GM19463 (cell line): ENCODE measurements around the gene TRIM59.
A peak's percentile ranks its signal among the peaks of the same experiment; 100 is the strongest.

ENCODE experiments used
- ATAC-seq: cut with Tn5 transposase; IDR thresholded peaks from one replicate; pipeline ENCODE4 v1.9.1; 2021; ENCODE audit warnings: mild to moderate bottlenecking, moderate library complexity; ENCODE audit not compliant: unreplicated experiment

TRIM59 gene, protein sequence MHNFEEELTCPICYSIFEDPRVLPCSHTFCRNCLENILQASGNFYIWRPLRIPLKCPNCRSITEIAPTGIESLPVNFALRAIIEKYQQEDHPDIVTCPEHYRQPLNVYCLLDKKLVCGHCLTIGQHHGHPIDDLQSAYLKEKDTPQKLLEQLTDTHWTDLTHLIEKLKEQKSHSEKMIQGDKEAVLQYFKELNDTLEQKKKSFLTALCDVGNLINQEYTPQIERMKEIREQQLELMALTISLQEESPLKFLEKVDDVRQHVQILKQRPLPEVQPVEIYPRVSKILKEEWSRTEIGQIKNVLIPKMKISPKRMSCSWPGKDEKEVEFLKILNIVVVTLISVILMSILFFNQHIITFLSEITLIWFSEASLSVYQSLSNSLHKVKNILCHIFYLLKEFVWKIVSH

DNA sequence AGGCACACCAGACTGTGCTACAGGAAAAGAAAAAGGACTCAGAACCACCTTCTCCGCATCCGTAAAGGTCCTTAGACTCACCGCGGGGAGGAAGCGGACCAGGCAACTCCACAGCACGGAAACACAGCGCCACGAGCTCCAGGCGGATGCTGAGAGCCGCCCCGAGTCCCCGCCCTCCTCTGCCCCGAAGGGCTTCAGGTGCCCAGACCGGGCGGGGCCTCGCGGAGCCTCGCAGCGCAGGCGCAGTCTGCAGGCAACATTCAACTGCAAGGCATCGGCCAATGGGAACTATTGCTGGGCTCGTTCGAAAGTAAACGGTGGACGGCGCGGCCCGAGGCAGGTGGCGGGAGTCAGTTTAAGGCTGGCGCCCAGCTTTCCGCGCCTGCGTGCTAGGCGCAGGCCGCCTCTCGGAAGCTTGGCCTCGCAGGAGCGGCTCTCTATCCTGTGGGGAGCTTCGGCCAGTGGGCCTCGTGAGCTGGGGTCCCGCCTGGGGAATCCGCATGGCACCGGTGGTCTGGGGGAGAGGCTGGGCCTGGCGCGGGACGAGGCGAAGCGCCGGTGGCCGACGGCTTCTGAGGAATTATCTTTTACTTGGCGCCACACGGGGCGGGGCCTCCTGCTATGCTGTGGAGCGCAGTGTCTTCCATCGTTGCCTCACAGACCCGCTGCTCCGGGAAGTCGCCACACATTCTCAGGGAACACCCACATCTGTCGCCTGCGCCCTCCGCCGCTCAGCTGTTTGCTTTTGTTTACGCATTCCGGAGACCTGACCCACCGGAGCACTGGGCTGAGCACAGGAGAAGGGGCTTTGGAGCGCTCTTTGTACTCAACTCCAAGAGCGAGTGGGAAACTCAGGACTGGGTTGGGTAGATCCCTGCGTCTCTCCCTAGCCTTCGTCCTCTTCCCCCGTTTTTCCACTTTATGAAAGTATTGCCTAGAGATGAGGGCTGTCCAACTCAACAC is at the start of gene TRIM59:
Gene TRIM59, minus strand, starts transcription at position 151 of the 963 bp plus-strand sequence. CDS start 10,603 bp downstream, outside the sequence.
- ATAC-seq = peak; percentile 94

DNA sequence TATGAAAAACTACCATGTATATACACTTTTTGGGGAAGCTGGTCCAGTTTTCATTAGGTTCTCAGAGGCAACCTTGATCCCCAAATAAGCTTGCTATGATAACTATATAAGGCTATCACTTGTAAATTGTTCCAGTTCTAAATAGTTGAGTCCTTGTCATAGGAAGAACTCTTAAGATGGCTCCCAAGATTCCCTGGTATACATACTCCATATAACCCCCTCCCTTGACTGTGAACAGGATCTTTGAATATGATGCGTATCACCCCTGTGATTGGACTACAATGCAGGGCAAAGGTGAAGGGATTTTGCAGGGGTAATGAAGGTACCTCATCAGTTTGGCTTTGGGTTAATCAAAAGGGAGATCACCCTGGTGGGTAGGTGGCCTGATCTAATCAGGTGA is 48.6 kb upstream of the TRIM59 start:
- ATAC-seq = no peak

DNA sequence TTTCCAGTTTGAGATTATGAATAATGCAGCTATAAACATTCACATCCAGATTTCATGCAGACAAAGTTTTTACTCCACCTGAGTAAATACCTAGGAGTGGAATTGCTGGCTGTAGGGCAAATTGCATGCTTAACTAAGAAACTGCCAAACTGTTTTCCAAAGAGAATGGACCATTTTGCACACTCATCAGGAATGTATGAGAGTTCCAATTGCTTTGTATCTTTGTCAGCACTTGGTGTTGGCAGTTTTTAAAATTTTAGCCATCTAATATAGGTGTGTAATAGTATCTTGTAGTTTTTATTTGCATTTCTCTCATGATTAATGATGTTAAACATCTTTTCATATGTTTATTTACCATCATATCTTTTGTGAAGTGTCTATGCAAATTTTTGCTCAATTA is 40.6 kb upstream of the TRIM59 start:
- ATAC-seq = no peak

DNA sequence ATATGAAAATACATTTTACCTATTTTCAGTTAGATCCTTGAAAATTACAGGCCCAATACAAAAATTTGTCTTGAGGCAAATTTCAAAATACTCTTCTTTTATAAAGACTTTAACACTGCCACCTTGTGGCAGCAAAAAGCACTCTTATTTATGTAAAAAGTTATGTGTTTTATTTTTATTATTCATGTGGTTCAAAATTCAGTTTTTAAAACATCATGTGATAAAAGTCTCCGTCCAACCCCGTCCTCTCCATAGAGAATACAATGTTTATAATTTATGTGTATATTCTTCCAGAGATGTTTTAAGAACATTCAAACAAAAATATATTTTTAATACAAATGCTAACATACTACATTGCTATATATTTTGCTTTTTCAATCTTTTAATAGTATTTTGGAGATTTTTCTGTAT is 36.9 kb upstream of the TRIM59 start:
- no peak for ATAC-seq

DNA sequence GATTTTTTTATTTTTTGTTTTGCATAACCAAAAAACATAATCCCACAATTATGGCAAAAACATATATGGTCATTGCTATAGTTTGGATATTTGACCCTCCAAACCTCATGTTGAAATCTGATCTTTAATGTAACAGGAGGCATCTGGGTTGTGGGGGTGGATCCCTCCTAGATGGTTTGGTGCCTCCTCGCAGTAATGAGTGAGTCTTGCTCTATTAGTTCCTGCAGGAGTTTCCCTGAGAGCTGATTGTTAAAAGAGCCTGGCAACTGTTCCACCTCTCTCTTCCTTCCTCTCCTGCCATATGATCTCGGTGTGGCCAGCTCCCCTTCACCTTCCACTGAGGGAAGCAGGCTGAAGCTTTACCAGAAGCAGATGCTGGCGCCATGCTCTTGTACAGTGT is 33.2 kb upstream of the TRIM59 start:
- ATAC-seq = no peak

DNA sequence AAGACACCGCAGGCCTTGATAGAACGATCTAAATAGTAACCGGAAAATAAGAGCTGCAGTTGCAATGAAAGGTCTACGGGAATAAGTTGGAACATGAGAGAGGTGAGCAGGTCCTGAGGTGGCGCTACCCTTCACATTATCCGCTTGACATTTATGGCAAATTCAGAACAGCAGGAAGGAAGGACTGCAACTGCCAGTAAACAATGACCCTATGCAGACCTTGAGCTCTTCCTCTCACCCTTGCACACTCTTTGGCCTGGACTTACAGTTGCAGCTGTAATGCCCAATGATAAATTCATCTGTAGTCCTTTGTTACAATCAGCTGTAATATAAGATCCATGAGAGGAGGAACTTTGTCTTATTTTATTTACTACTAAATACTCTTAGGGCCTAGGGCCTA is 32.3 kb upstream of the TRIM59 start:
- ATAC-seq = no peak

DNA sequence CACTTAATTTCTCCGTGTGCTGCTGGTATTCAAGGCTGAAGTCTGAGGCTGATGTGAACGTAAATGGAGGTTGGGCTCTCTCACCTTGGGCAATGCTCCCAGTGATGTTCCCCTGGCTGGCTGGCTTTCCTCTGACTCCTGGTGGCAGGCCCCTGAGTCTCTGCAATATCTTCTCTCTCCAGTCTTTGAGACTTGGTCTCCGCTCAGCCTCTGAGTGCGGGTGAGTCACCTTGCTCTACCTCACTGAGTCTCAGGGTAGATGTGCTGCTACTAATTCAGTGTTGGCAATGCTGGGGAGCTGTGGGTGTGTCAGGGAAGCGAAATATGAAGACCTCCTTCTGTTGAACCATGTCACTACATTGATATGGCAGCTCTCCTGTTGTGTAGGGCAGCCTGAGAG is 31.3 kb upstream of the TRIM59 start:
- ATAC-seq = no peak

DNA sequence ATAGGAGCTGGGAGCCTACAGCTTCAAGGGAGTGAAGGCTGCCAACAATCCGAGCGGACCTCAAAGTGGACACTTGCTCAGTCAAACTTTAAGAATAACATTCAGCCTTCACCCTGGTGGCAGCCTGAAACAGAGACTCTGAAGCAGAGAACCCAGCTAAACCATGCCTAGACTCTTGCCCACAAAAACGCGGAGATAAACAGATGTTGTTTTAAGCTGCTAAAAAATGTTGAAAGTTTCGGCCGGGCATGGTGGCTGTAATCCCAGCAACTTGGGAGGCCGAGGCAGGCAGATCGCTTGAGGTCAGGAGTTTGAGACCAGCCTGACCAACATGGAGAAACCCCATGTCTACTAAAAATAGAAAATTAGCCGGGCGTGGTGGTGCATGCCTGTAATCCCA is 29.8 kb upstream of the TRIM59 start:
- no peak for ATAC-seq

DNA sequence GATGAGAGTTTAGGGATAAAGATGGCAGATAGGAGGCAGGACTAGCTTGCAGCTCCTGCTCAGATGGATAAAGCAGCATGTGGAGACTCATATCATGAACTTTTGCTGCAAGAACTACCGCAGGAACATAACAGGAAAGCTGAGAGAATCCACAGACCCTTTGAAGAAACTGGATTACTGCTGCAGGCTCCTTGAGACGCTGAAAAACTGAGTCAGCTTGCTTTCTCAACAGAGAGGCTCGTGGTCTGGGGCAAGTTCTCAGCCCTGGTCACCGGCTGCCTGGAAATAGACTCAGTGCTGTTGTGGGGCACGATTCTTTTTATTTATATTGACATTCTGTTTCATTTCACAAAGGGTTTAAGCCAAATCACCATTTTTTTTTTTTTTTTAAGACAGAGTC is 28.8 kb upstream of the TRIM59 start:
- no peak for ATAC-seq

DNA sequence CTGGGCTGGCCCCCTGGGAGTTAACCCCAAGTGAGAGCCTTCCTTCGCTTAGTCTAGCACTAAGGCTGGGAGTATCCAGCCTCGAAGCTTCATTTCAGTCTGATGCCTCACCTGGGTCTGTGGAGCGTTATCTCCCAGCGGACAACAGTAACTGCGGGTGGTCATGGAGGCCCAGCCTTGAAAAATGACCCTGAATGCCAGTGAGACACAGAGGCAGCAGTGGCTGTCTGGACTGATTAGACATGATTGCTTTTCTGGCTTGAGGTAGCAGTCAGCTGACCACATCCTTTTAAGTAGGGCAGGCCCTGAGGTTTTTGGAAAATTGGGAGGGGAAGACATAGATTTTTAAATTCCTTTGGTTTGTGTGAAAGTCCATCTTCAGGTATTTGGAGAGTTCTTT is 28.2 kb upstream of the TRIM59 start:
- no peak for ATAC-seq

DNA sequence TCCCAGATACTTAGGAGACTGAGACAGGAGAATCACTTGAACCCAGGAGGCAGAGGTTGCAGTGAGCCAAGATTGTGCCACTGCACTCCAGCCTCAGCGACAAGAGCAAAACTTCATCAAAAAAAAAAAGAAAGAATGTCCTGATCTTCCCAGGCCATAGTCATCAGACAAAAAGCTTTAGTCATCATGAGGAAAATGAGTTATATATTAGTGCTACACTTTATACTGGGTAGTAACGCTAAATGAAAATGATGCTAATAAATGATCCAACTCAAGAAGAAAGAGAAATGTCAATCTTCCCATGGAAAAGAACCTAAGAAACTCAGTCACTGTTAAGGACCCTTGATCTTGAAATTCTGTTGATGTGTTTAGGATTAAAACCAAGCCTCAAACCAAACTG is 26.3 kb upstream of the TRIM59 start:
- ATAC-seq = no peak

DNA sequence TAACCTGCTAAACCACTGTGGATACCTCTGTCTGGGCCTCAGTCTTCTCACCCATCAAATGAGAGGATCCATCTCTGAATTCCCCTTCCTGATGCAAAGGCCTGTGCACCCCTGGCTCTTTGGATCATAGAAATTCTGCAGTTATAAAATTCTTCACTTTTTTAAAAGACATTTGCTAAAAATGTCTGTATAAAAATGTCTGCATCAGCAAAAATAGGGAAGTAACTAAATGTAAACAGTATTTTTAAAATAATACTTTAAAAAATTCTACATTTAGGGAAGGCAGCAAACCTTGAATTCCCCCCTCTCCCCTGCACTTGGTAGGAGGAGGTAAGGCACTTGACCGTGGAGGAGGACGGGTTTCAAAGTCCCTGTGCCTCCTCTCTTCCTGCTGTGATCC is 25.6 kb upstream of the TRIM59 start:
- no peak for ATAC-seq

DNA sequence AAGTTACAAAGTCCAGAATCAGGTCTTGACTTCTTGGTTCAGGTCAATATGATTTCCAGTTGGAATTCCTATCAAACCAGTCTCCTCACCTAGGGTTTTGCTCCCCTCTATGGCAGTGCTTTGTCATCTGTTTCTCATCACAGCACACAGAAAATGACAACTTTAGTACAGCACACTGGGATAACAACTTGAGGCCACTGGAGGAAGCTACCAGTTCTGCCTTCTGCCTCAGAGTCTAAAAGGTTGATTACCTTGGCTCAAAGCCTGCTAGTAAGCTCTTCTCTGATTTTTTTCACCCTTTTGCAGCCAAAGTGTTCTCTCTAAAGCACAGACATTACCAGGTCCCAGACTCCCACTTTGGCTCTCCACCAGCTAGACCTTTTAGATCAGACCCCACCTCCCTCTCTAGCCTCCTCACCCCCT is 24.8 kb upstream of the TRIM59 start:
- no peak for ATAC-seq

DNA sequence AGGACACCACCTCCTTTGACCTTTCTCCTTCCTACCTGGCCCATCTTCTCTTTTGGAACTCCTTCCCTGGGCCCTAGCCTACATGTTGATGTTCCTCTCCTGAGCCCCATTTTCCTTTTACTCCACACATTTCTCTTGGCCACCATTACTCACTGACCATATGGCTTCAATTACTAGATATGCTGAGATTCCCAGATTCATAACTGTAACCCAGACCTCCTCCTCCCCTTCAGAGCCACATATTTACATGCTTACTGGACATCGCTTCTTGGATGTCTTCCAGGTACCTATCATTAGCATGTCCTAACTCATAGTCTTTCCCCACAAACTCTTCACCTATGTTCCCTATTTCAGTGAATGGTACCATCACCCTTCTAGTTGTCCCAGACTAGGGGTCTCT is 24.4 kb upstream of the TRIM59 start:
- ATAC-seq = no peak

DNA sequence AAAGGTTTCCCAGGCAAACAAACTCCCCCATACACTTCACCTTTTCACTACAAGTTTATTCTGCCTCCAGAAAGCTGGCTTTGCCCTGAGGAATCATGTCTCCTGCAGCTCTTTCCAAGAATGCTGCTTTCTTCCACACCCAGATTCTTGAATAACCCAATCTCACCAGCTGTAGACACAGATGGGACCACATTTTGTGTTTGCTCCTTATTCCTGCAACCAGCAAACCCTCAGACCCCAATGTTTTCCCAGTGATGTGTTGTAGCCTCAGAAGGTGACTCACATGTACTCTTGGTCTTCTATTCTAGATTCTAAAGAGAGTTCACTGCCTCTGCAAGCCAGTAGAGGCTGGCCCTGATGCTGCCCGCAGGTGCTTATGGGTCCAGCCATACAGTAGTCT is 23.6 kb upstream of the TRIM59 start:
- ATAC-seq = no peak

DNA sequence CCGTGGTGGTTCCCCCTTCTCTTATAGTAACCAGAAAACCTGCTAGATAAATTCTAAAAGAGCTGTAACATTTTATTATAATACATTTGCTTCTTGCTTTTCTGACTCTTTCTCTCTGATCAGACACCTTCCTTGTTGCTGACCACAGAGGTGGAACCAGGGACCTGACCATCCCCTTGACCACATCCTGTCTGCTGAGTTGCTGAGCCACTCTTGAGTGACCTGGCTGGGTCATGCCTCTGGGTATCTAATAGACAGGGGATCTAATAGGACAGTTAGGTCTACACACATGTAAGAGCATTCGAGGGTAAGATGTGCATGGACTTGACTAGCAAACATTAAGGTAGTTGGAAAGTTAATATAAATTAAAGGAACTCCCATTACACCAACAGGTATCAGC is 22.8 kb upstream of the TRIM59 start:
- peak; percentile 78 for ATAC-seq

DNA sequence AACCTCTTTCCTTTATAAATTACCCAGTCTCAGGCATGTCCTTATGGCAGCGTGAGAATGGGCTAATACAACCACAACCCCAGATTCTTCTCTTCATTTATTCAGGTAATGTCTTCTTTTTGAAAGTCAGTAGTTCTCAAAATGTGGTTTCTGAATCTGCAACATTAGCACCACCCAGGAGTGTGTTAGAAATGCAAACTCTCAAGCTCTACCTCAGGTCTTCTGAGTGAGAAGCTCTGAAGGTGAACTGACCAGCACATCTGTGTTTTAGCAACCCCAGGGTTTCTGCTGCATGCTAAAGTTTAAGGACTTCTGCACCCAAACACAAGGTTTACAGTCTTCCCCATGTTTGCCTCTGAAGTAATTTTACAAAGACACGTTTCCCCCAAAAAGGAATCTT is 22.3 kb upstream of the TRIM59 start:
- ATAC-seq = no peak

DNA sequence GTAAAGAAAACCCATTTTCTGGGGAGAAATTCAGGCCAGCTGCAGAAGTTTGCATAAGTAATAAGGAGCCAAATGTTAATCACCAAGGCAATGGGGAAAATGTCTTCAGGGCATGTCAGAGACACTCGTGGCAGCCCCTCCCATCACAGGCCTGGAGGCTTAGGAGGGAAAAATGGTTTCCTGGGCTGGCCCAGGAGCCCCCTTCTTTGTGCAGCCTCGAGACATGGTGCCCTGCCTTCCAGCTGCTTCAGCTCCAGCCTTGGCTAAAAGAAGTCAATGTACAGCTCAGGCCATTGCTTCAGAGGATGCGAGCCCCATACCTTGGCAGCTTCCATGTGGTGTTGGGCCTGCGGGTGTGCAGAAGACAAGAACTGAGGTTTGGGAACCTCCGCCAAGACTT is 20.6 kb upstream of the TRIM59 start:
- no peak for ATAC-seq

DNA sequence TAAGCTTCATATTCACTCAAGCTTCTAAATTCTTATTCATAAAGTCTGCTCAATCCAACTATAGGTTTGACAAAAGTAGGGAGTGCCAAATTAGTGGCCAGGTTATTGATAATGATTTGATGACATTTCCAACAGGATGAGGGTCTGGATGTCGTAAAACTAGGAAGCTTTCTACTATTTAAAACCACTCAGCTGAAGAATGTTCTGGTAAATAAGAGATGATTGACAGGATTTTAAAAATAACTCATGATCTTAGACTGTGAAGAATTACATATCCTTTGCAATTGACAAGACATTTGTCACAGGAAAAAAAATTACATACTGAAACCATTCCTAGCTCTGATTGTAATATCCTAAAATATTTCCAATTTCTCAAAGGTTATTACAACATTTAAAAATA is 15.4 kb upstream of the TRIM59 start:
- no peak for ATAC-seq

DNA sequence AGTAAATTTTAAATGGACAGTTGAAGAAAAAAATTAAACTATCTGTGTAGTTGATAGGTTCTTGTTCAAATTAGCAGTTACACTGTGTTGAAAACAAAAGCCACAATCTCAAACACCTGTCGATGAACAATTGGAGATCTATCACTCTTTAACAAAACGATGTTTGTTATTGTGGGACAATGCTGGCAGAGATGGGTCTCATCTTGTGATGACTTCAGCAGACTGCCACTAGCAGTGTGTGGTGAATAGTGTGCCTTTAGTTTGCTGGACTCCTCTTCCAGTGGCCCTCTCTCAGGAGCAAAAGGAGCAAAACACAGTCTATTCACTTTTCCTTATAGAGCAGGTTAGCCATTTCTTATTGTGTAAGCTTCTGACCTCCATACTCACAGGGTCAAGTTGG is 14.7 kb upstream of the TRIM59 start:
- ATAC-seq = no peak

DNA sequence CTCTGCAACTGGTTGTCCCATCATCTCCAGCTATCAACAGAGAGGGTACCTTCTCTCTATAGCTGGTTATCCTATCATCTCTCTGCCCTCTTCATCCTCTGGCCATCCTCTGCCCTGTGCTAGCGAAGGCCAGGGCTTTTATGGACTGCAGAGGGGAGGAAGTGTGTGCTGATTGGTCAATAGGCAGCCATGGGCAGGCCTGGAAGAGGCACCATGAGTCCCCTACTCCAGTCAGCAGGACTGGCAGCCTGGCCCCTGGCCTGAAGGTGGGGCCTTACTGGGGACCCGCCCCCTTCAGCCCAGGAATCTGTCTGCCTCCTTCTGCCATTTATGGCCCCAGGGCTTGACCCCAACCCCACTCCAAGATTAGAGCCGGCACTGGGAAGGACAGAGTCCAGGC is 10.4 kb upstream of the TRIM59 start:
- ATAC-seq = no peak

DNA sequence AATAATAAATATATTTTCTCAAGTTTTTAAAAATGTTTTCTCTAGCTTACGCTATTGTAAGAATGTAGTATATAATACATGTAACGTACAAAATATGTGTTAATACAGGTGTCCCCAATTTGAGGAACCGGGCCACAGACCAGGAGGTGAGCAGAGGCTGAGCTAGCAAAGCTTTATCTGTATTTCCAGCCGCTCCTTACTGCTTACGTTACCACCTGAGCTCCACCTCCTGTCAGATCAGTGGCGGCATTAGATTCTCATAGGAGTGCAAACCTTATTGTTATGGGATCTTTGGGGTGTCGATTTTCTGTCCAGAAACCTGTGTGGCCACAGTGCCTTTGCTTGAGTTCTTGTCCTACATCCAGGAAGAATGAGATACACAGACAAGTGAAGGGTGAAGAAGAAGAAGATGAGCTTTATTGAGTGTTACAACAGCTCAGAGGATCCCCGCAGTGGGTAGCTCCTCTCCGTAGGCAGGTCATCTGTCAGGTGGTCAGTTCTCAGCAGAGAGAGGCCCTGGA is 9.9 kb upstream of the TRIM59 start:
- no peak for ATAC-seq
